Activated CD8-positive, alpha-beta memory T cell treated with anti-CD3 and anti-CD28 coated beads for 1 hour (primary cell): ENCODE results near the gene KPTN.

Experiments used
- DNase-seq, 2 donors: peaks; one replicate each; pipeline ENCODE4 v3.0.0-alpha.2; 2020; ENCODE audit warnings: low read depth in 1 of 2; ENCODE audit errors: extremely low read depth in 1 of 2

Gene KPTN

DNA sequence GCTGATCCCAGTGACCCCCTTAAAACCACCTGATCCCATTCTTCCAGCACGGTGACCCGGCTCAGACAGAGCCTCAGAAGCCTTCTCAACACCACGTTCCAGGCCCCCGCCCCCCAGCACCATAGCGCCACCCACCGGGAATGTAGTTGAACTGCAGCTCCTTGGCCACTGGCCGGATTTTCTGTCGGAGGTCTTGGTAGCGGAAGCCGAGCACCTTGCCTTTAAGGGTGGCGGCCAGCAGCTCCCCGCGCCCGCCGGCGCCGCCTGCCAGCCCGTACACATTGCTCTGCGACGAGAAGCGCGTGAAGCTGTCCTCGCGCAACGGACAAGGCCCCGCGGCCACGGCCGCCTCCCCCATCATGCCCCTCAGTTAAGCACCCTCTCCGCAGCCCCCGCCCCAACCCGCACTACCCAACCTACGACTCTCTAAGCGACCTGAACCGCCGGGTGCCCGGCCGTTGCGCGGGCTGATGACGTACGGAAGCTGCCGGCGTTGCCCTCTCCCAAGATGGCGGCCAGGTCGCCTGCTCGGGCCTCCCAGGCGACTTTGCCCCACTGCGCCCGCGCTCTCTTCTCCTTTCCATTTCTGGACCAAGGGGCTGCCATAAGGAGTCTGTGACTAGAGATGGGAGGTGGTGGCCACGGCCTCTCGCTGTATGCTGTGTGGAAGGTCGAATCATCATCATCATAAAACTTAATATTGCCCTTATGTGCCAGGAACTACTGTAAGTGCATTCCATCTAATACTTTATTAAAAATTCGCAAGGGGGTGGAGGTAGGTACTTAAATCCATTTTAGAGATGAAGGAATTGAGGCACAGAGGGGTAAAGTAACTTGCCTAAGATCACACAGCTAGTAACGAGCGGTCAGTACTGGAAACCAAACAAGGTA lies at the start of gene KPTN:
TSS of gene KPTN (minus strand) at position 420 of the 891 bp plus-strand sequence. CDS start at position 361, 59 bp downstream.
- peak; percentile 65 to 84 for DNase-seq

- no peak for DNase-seq
Measured at GRCh38 chr19:47531640-47532387, 47.8 kb upstream of the KPTN start.

DNA sequence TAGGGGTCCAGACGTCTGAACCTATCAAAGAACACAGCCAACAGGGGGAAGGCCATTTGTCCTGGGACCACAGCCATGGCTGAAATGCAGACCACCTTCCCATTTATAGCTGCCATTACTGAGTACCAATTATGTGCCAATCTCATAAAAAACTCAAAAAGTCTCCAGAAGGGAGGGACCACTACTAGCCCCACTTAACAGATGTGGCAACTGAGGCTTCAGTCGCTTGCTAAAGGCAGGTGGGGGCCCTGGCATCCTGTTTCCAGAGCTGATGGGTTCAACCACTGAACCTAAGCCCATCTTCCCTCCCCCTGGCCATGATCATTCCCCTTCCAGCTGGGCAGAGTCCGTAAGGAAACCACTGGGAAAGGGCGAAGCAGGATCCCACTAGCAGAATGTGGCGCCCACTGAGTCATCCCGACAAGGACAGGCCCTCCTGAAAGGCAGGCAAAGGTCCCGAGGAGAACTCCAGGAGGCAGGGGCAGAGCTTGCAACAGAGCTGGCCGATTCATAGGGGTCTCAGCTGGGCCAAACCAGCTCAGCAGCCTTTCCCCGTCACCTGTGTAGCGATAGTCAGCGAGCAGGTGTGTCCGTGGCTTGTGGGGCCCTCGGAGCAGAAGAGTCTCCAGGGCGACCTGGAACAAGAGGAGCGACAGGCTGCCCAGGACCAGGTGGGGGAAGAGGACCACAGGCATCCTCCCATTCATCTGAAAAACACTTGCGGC lies 45.2 kb upstream of the KPTN start:
- DNase-seq, result no peak

- no peak for DNase-seq
Measured at GRCh38 chr19:47526798-47527197, 42.8 kb upstream of the KPTN start.

DNA sequence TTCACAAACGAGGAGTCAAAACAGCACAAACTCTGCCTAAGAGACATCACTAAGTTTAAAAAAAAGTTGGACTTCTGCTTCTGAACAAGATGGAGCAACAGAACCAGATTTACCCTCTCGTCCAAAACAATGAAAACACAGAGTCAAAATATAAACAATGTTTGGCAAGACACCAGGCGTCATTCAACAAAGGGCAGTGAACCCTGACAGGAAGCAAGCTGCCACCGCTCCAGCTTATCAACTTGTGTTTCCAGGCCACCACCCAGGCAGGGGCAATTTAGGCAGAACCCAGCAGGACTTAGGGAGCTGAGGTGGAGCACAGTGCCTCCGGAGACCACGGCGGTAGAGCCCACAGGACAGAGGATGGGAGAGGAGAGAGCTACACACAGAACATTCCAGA lies 39.5 kb upstream of the KPTN start:
- no peak for DNase-seq

DNA sequence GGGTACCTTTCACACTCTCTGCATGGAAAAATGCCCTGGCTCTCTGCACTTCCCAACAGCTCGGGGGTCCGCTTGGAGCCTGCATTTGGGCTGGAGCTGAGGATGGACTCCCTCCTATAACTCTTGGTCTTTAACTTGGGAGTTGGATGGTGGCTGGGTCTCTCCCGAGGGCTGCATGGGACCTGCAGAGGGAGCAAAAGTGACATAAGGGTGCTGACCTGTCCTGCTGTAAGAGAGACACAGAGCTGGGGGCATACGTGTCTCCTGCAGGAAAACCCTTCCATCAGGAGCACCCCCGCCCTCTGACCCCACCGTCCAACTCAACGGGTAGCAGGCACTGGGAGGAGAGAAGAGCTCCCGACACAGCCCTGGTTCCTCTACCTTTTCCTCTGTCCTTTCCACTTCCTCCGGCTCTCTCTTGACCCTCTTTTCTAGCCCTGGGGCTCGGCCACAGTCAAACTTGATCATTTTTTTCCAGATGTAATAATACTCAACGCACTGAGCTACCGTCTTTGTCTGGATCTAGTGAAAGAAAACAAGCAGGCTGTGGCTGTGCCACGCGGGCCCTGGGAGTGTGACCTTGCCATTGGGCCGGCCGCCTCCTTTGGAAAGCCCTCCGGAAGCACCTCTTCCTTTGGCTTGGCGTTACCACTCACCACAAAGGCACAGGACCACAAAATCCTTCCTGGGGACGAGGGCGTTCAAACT lies 37.6 kb upstream of the KPTN start:
- DNase-seq, result no peak

GRCh38 chr19:47520839-47521238 lies 36.8 kb upstream of the KPTN start:
- DNase-seq, result no peak

- no peak for DNase-seq
Measured at GRCh38 chr19:47520343-47520806, 36.4 kb upstream of the KPTN start.

- DNase-seq, result no peak
Measured at GRCh38 chr19:47518854-47519253, 34.8 kb upstream of the KPTN start.

DNA sequence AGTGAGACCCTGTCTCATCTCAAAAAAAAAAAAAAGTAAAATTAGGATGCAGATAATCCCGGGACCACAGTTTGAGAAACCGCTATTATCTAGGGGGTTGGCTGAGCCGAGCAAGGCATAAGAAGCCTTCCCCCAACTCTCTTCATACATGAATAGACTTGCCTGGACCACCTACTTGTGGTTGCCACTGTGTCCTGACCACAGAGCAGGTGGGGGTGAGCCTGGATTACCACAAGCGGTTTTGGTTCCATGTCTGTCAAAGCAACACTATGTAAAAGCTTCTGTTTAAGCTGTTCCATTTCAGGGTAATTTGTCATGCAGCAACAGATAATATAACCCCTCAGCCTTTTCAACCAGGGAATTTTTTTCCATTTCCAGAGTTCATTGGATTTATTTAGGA lies 34.1 kb upstream of the KPTN start:
- DNase-seq, result no peak

- DNase-seq, result peak; percentile 100
Measured at GRCh38 chr19:47514869-47515588, 31.0 kb upstream of the KPTN start, which contains the start of gene NAPA. NAPA (minus strand) TSS chr19:47515063; CDS start chr19:47514940, 123 bp downstream.

- DNase-seq, result no peak
Measured at GRCh38 chr19:47514151-47514868, 30.3 kb upstream of the KPTN start.

DNA sequence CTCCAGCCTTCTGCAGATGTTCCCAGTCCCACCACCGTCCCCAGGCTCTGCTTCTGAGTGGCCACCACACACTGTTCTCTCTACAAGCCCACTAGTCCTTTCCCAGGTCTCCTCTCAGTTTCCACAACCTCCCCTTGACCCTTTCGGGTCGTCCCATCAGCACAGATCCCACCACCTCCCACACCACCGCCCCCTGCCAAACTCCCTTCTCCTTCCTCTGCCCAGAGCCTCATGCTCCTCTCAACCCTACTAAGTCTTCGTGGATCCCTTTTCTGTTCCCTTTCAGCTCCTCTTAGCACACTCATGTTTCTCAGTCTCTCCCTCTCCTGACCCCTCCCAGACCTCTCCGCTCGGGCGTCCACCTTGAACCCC lies 28.9 kb upstream of the KPTN start:
- DNase-seq, result no peak

- no peak for DNase-seq
Measured at GRCh38 chr19:47512183-47512947, 28.3 kb upstream of the KPTN start.

- no peak for DNase-seq
Measured at GRCh38 chr19:47511681-47512080, 27.7 kb upstream of the KPTN start.

GRCh38 chr19:47511128-47511517 lies 27.1 kb upstream of the KPTN start:
- DNase-seq, result no peak

DNA sequence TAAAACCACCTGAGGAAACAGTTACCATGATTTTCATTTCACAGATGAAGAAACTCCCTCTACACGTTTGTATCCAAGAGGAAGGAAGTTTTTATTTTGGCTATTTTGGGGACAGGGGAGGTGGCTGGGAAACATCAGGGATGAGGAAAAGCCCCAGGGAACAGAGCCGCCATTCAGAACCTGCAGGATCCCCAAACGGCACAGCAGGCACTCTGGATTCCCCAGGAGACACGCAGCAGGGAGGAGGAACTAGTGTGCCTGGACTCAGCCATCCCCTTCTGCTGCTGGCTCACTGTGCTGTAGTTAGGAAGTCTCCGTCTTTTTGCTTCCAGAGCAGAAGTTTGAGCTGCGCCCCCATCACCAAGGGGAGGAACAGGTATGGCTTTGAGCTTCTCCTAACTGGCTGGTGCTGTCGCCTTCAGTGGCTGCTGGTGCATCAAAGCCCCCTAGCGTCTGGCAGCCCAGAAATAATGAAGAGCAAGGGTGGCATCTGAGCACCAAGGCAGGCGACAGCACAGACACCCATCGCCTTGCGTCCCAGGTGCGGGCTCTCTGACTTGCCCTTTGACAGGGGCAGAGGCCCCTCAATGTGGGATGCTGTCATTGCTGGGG lies 26.6 kb upstream of the KPTN start:
- no peak for DNase-seq

DNA sequence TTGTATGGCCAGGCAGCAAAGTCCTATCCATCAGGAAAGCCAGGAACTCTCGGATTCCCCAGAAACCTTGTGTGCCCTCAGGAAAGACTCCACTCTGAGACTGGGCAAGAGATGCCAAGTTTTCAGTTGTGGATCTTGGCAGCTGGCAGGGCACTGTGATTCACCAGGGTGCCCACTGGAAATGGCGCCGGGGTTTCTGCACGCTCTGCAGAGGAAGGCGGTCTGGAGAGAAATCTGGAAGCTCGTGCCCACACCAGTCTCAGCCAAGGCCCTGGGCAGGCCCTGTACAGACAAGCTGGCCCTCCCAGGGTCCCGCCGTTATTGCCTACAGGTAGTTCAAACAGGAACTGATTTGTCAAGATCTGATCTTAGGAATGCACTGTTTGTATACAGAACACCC lies 26.0 kb upstream of the KPTN start:
- no peak for DNase-seq
